Smooth muscle cell (in vitro differentiated cells): Measurements from ENCODE around the gene CFAP97D2. TPM values are rescaled to one million over a fixed set of nuclear protein-coding genes. Genes with fewer than 3 reads are reported as not detected.

Source experiments
- DNase-seq: peaks from one replicate; lab custom pipeline; 2025; ENCODE audit not compliant: unreplicated experiment; lab: John Stamatoyannopoulos, UW
- H2AFZ ChIP-seq: fragments of 200-600 bp; sonication (generic); 2 replicates; pipeline ENCODE4 v1.6.0; 2016; ENCODE audit warnings: antibody characterized with exemption, low read depth, mild to moderate bottlenecking
- H3F3A ChIP-seq: fragments of 200-600 bp; sonication (generic); 2 replicates; pipeline ENCODE4 v1.6.0; 2017; ENCODE audit warnings: antibody characterized with exemption, low read depth
- H3K27ac ChIP-seq: fragments of 200-600 bp; sonication (generic); 2 replicates; pipeline ENCODE4 v1.5.1; 2016; ENCODE audit warnings: low read depth, mild to moderate bottlenecking
- H3K27me3 ChIP-seq: fragments of 200-600 bp; sonication (generic); 2 replicates; pipeline ENCODE4 v1.6.1; 2016; ENCODE audit warnings: low read depth, mild to moderate bottlenecking
- H3K36me3 ChIP-seq: fragments of 200-600 bp; sonication (generic); 2 replicates; pipeline ENCODE4 v1.5.1; 2016; ENCODE audit warnings: low read depth
- H3K4me1 ChIP-seq: fragments of 200-600 bp; sonication (generic); 2 replicates; pipeline ENCODE4 v1.5.1; 2016; ENCODE audit warnings: low read depth
- H3K4me2 ChIP-seq: fragments of 200-600 bp; sonication (generic); 2 replicates; pipeline ENCODE4 v1.6.0; 2016; ENCODE audit warnings: mild to moderate bottlenecking
- H3K4me3 ChIP-seq: fragments of 200-600 bp; sonication (generic); 2 replicates; pipeline ENCODE4 v1.5.1; 2016; ENCODE audit warnings: mild to moderate bottlenecking
- H3K79me2 ChIP-seq: fragments of 200-600 bp; sonication (generic); 2 replicates; pipeline ENCODE4 v1.6.0; 2016; ENCODE audit warnings: low read depth, mild to moderate bottlenecking
- H3K9ac ChIP-seq: fragments of 200-600 bp; sonication (generic); 2 replicates; pipeline ENCODE4 v1.6.0; 2016; ENCODE audit warnings: low read depth
- H3K9me3 ChIP-seq: fragments of 200-600 bp; sonication (generic); replicated peaks from 2 replicates; pipeline ENCODE4 v1.5.1; 2016; ENCODE audit warnings: low read depth
- H4K20me1 ChIP-seq: fragments of 200-600 bp; sonication (generic); 2 replicates; pipeline ENCODE4 v1.6.0; 2016; ENCODE audit warnings: low read depth
- WGBS: methylation state at CpG from one replicate; pipeline ENCODE4 v1.1.7; 2016; ENCODE audit warnings: low lambda C conversion rate; 5-methylcytosine and 5-hydroxymethylcytosine counted together
- polyA plus RNA-seq: library from polyadenylated mRNA; unstranded; fragments of >200 nt; fragmentation: Nextera tagmentation; extraction: Ambion mirVana; gene quantifications from 2 replicates; pipeline ENCODE4 v1.2.1, GENCODE V29; 2016
- total RNA-seq: library from RNA; depleted of rRNA; stranded (reverse); fragments of >200 nt; gene quantifications from 2 replicates; pipeline ENCODE4 v1.2.3, GENCODE V29; 2014
- TF ChIP-seq, protein P1 (sequence below): fragments of 200-600 bp; sonication (generic); IDR thresholded peaks from 2 replicates; pipeline ENCODE4 v1.5.1; 2017; ENCODE audit warnings: borderline replicate concordance, mild to moderate bottlenecking, antibody characterized with exemption; ENCODE audit not compliant: insufficient read depth, poor library complexity, severe bottlenecking

The CFAP97D2 gene
- total and polyA plus RNA-seq, 2 experiments from 2014 or later: not detected

DNA sequence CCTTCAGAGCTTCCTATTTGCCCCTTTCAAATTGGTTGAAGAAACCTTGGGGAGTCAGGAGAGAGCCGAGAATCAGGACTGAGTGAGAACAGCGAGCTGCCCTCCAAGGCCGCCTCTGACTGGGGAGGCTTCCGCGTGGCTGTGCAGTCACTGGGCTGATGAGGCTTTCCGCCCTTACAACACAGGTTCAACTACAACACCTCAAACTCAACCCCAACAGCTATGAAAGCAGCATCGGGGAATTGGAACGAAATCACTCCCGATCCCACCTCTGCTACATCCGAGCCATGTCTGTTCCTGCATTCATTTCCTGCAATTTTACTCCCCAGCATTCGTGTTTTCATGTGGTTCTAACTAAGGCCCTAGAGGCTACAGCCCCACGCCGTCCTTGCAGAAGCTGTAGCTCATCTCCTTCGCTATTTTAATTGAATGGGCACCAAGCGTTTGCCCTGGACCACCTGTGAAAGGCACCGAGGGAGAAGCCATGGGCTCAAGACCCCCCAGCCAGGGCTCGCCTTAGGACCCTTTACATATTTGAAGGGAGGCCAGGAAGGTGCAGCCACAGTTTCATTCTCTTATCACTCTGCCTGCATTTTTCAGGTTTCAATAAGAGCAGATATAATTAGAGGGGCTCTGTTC, 34.3 kb upstream of the CFAP97D2 start:
- WGBS: 93% methylated on average over 17 of the region's 17 CpGs
- Histone ChIP-seq H3F3A (no peaks in the 10 kb centered on the region), H2AFZ (no peak overlapping the region), H3K4me1 (no peaks in the 10 kb centered on the region), H3K79me2 (no peaks in the 10 kb centered on the region), H3K4me3 (no peak overlapping the region), H3K4me2 (no peak overlapping the region), H3K9me3 (no peaks in the 10 kb centered on the region), H3K27me3 (no peaks in the 10 kb centered on the region), H3K9ac (no peak overlapping the region), H3K27ac (no peak overlapping the region), H4K20me1 (no peaks in the 10 kb centered on the region), H3K36me3 (no peaks in the 10 kb centered on the region)
- DNase-seq: no peak
- TF ChIP-seq, protein P1, sequence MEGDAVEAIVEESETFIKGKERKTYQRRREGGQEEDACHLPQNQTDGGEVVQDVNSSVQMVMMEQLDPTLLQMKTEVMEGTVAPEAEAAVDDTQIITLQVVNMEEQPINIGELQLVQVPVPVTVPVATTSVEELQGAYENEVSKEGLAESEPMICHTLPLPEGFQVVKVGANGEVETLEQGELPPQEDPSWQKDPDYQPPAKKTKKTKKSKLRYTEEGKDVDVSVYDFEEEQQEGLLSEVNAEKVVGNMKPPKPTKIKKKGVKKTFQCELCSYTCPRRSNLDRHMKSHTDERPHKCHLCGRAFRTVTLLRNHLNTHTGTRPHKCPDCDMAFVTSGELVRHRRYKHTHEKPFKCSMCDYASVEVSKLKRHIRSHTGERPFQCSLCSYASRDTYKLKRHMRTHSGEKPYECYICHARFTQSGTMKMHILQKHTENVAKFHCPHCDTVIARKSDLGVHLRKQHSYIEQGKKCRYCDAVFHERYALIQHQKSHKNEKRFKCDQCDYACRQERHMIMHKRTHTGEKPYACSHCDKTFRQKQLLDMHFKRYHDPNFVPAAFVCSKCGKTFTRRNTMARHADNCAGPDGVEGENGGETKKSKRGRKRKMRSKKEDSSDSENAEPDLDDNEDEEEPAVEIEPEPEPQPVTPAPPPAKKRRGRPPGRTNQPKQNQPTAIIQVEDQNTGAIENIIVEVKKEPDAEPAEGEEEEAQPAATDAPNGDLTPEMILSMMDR: no peak

DNA sequence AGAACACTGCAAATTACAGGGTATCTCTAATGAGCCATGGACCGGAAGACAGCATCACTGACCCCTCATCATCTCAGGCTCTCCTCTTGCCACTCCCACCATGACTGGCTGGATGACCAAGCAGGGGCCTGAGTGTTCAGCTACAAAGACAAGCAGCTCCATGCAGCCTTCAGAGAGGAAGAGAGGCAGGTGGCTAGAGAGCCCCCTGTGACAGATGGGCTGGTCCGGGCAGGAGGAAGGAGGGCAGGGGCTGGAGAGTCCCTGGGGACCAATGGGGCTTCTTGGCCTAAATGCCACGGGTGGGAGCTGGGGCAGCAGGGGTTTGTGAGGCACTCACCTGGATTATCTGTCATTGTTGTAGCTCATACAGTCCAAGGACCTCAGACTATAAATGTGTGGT, 33.8 kb upstream of the CFAP97D2 start:
- Histone ChIP-seq H3K4me1 (no peaks in the 10 kb centered on the region), H3K9ac (no peak overlapping the region), H3F3A (no peaks in the 10 kb centered on the region), H3K36me3 (no peaks in the 10 kb centered on the region), H3K27ac (no peak overlapping the region), H3K4me3 (no peak overlapping the region), H2AFZ (no peak overlapping the region), H4K20me1 (no peaks in the 10 kb centered on the region), H3K9me3 (no peaks in the 10 kb centered on the region), H3K79me2 (no peaks in the 10 kb centered on the region), H3K27me3 (no peaks in the 10 kb centered on the region), H3K4me2 (no peak overlapping the region)
- DNase-seq: no peak
- whole genome bisulfite sequencing: 69% methylated on average over 3 of the region's 3 CpGs
- TF ChIP-seq, protein P1: no peak

DNA sequence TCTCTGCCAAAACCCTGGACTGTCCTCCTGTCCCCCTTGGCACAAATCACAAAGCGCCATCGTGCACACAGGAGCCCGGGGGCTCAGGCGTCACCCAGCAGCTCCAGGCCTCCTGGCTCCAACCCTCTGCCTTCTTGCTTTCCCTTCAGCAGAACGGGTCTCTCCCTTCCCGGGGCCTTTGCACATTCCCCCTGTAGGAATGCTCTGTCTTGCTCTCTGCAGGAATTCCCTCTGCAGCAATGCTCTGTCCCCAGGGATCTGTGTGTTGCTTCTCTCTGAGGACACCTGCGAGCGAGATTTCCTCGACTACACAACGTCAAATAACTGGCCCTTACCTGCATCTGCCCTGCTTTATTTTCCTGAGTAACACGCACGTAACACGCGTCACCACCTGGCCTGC, 33.3 kb upstream of the CFAP97D2 start:
- no peaks in the 10 kb centered on the region for H3F3A ChIP-seq
- H3K4me1 ChIP-seq: no peaks in the 10 kb centered on the region
- no peaks in the 10 kb centered on the region for H3K36me3 ChIP-seq
- TF ChIP-seq, protein P1: no peak
- DNase-seq: no peak
- no peak overlapping the region for H3K4me3 ChIP-seq
- H2AFZ ChIP-seq: no peak overlapping the region
- H3K27ac ChIP-seq: no peak overlapping the region
- H3K9ac ChIP-seq: no peak overlapping the region
- 94% methylated on average over 14 of the region's 14 CpGs for WGBS
- no peaks in the 10 kb centered on the region for H3K27me3 ChIP-seq
- no peak overlapping the region for H3K4me2 ChIP-seq
- H3K79me2 ChIP-seq: no peaks in the 10 kb centered on the region
- H4K20me1 ChIP-seq: no peaks in the 10 kb centered on the region
- H3K9me3 ChIP-seq: no peaks in the 10 kb centered on the region

DNA sequence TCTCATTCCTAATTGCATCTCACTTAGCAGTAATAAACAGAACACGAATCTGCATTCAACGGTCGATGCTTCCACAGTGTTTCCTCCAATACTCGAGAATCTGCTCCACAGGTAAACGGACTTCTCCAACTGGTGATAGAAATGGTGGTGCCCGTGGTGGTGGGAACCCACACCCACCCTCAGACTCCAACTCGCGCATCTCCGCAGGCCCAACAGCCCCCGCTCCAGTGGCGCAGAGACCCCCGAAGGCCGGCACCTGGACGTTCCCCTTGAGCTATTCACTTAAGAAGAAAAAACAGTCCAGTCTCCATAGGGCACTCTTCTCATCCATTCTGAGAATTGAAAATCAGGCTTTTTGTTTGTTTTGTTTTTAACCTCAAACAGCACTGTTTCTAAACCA, 32.9 kb upstream of the CFAP97D2 start:
- Histone ChIP-seq H3K27ac (no peak overlapping the region), H3F3A (no peaks in the 10 kb centered on the region), H3K9me3 (no peaks in the 10 kb centered on the region), H3K27me3 (no peaks in the 10 kb centered on the region), H3K9ac (no peak overlapping the region), H3K4me2 (no peak overlapping the region), H3K4me3 (no peak overlapping the region), H3K4me1 (no peaks in the 10 kb centered on the region), H3K79me2 (no peaks in the 10 kb centered on the region), H2AFZ (no peak overlapping the region), H3K36me3 (no peaks in the 10 kb centered on the region), H4K20me1 (no peaks in the 10 kb centered on the region)
- TF ChIP-seq, protein P1: no peak
- no peak for DNase-seq
- 94% methylated on average over 14 of the region's 14 CpGs for WGBS
